Panc1 (cell line): ENCODE data around the gene PLBD2. TPM values are rescaled to one million over a fixed set of nuclear protein-coding genes. Genes with fewer than 3 reads are reported as not detected.
A peak's percentile ranks its signal among the peaks of the same experiment; 100 is the strongest.

ENCODE experiments used
- ATAC-seq: fragments of 200-7000 bp; cut with Tn5 transposase; 2 replicates; pipeline ENCODE4 v1.9.1; 2020; ENCODE audit warnings: mild to moderate bottlenecking, moderate library complexity
- BruUV-seq: library from RNA; stranded (reverse); fragments of 400-500 nt; replicated peaks from 2 replicates; lab custom pipeline; 2021; lab: Mats Ljungman, UMichigan
- CTCF ChIA-PET: fragments of 300-600 bp; sonication (Branson Sonifier 250); formaldehyde crosslinking; loops from one replicate; lab custom pipeline; 2022; ENCODE audit warnings: antibody characterized with exemption; lab: Charles Lee
- POLR2A ChIA-PET: fragments of 300-600 bp; sonication (Branson Sonifier 250); formaldehyde crosslinking; loops from one replicate; lab custom pipeline; 2022; ENCODE audit warnings: antibody characterized with exemption; lab: Charles Lee
- DNase-seq: peaks from one replicate; pipeline ENCODE4 v3.0.0-alpha.2; 2010; ENCODE audit warnings: low read depth, low spot score
- H3K27ac ChIP-seq: 2 replicates; pipeline ENCODE4 v1.5.1; 2011; ENCODE audit warnings: mild to moderate bottlenecking, low read length, inconsistent platforms
- H3K27me3 ChIP-seq: fragments of 200-500 bp; sonication (Bioruptor generic); 2 replicates; pipeline ENCODE4 v1.6.0; 2014; ENCODE audit warnings: low read length, inconsistent platforms; ENCODE audit not compliant: control insufficient read depth, insufficient read depth
- H3K36me3 ChIP-seq: fragments of 200-500 bp; sonication (Bioruptor generic); 2 replicates; pipeline ENCODE4 v1.5.1; 2014; ENCODE audit warnings: inconsistent platforms, mild to moderate bottlenecking, low read length, moderate library complexity; ENCODE audit not compliant: control insufficient read depth, insufficient read depth
- H3K4me1 ChIP-seq: 2 replicates; pipeline ENCODE4 v1.5.1; 2011; ENCODE audit warnings: inconsistent platforms, mild to moderate bottlenecking, low read length, moderate library complexity; ENCODE audit not compliant: control insufficient read depth, insufficient read depth
- H3K4me3 ChIP-seq, 2 experiments: 2 replicates each; pipeline ENCODE4 v1.5.1; 2011 to 2012; ENCODE audit warnings: low read depth in 2 of 2, low read length in 2 of 2, mild to moderate bottlenecking in 2 of 2, inconsistent platforms in 1 of 2, moderate library complexity in 1 of 2
- H3K9me3 ChIP-seq: fragments of 200-500 bp; sonication (Bioruptor generic); 2 replicates; pipeline ENCODE4 v1.5.1; 2014; ENCODE audit warnings: low read depth, mild to moderate bottlenecking, inconsistent platforms, low read length, moderate library complexity; ENCODE audit not compliant: control insufficient read depth, insufficient read depth
- CTCF ChIP-seq: fragments of 450-650 bp; IDR thresholded peaks from 2 replicates; pipeline ENCODE4 v1.5.1; 2017; ENCODE audit warnings: mild to moderate bottlenecking
- POLR2AphosphoS5 ChIP-seq: IDR thresholded peaks from 2 replicates; pipeline ENCODE4 v1.6.1; 2012; ENCODE audit warnings: mild to moderate bottlenecking, low read depth, low read length, moderate library complexity
- SIN3A ChIP-seq: IDR thresholded peaks from 2 replicates; pipeline ENCODE4 v1.6.1; 2012; ENCODE audit warnings: low read depth, mild to moderate bottlenecking, low read length, moderate library complexity, borderline replicate concordance; ENCODE audit not compliant: insufficient read depth
- TCF7L2 ChIP-seq: IDR thresholded peaks from 2 replicates; pipeline ENCODE4 v1.6.1; 2011; ENCODE audit warnings: mild to moderate bottlenecking, low read depth, low read length, inconsistent platforms
- in situ Hi-C: cut with HindIII; loops from 2 replicates; pipeline ENCODE4 v1.10.0; 2016; ENCODE audit warnings: low sequenced_read_pairs, low pct_unique_long_range_greater_than_20kb
- intact Hi-C: fragments of 100-400 bp; cut with micrococcal nuclease; formaldehyde crosslinking; loops from one replicate; pipeline ENCODE4 v1.10.0; 2022; ENCODE audit not compliant: unreplicated experiment
- total RNA-seq: library from RNA; stranded (reverse); gene quantifications from one replicate; pipeline ENCODE4 v1.2.1, GENCODE V29; 2021; ENCODE audit not compliant: unreplicated experiment
- TF ChIP-seq, protein P1 (sequence below), 2 experiments: IDR thresholded peaks; 2 replicates each; pipeline ENCODE4 v1.6.1; 2011 to 2012; ENCODE audit warnings: low read depth in 2 of 2, control low read depth in 1 of 2, low read length in 1 of 2, mild to moderate bottlenecking in 1 of 2, moderate library complexity in 1 of 2; ENCODE audit not compliant: insufficient read depth in 1 of 2

PLBD2 gene
- total RNA-seq, 1 experiment from 2014 or later, result 69.7 TPM

- intact Hi-C loops, result no loop called here
- no peak for TF ChIP-seq CTCF
- TF ChIP-seq TCF7L2, result no peak
- TF ChIP-seq SIN3A, result no peak
- TF ChIP-seq, protein P1, sequence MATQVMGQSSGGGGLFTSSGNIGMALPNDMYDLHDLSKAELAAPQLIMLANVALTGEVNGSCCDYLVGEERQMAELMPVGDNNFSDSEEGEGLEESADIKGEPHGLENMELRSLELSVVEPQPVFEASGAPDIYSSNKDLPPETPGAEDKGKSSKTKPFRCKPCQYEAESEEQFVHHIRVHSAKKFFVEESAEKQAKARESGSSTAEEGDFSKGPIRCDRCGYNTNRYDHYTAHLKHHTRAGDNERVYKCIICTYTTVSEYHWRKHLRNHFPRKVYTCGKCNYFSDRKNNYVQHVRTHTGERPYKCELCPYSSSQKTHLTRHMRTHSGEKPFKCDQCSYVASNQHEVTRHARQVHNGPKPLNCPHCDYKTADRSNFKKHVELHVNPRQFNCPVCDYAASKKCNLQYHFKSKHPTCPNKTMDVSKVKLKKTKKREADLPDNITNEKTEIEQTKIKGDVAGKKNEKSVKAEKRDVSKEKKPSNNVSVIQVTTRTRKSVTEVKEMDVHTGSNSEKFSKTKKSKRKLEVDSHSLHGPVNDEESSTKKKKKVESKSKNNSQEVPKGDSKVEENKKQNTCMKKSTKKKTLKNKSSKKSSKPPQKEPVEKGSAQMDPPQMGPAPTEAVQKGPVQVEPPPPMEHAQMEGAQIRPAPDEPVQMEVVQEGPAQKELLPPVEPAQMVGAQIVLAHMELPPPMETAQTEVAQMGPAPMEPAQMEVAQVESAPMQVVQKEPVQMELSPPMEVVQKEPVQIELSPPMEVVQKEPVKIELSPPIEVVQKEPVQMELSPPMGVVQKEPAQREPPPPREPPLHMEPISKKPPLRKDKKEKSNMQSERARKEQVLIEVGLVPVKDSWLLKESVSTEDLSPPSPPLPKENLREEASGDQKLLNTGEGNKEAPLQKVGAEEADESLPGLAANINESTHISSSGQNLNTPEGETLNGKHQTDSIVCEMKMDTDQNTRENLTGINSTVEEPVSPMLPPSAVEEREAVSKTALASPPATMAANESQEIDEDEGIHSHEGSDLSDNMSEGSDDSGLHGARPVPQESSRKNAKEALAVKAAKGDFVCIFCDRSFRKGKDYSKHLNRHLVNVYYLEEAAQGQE (IDR thresholded peaks at IDR 0.05; ENCODE audit: insufficient read depth in 1 of 2, low read depth in 2 of 2, low read length in 1 of 2), result no peak
- TF ChIP-seq POLR2AphosphoS5, result no peak
- H3K4me3 ChIP-seq, result peak overlapping the region; percentile 72 to 75
- H3K27me3 ChIP-seq, result no peaks in the 10 kb centered on the region
- ATAC-seq (peak; percentile 5; the same call in 1 of the 2 replicates), DNase-seq (no peak)
- H3K27ac ChIP-seq, result peak overlapping the region; percentile 60
- POLR2A ChIA-PET, result no interaction called here
- BruUV-seq, result no TSS peak
- no peaks in the 10 kb centered on the region for H3K9me3 ChIP-seq
- CTCF ChIA-PET, result no interaction called here
- in situ Hi-C loops, result no loop called here
- H3K36me3 ChIP-seq, result no peaks in the 10 kb centered on the region; the same call in 1 of the 2 replicates
- H3K4me1 ChIP-seq, result 0 out of 2 replicates have a peak, but pooled peaks cover 4% of the 10 kb centered on the region
Observed at GRCh38 chr12:113359133-113359938, 949 bp downstream of the PLBD2 start.

- BruUV-seq, result TSS peak; percentile 68
- Histone ChIP-seq H3K36me3 (no peaks in the 10 kb centered on the region; the same call in 1 of the 2 replicates), H3K4me3 (peak overlapping the region in 1 of 2 experiments; percentile 72; a peak in 2 of 4 replicates), H3K4me1 (0 out of 2 replicates have a peak, but pooled peaks cover 4% of the 10 kb centered on the region), H3K27ac (no peak overlapping the region; the same call in 1 of the 2 replicates), H3K9me3 (no peaks in the 10 kb centered on the region), H3K27me3 (no peaks in the 10 kb centered on the region)
- ChIA-PET CTCF (interaction anchor here (0.5 kb wide), 1 partner anchor 1945 kb away, joined by 3 read pairs; no protein-coding TSS in a partner anchor), POLR2A (no interaction called here)
- TF ChIP-seq CTCF, result no peak
- TF ChIP-seq TCF7L2, result no peak
- TF ChIP-seq SIN3A, result no peak
- TF ChIP-seq, protein P1 (IDR thresholded peaks at IDR 0.05; ENCODE audit: insufficient read depth in 1 of 2, low read depth in 2 of 2, low read length in 1 of 2), result no peak
- no peak for TF ChIP-seq POLR2AphosphoS5
- DNase-seq (no peak), ATAC-seq (no peak)
- in situ Hi-C loops (no loop called here), intact Hi-C loops (no loop called here)
Observed at GRCh38 chr12:113359939-113360748, 1.8 kb downstream of the PLBD2 start.
